ENCODE results near the gene TUBD1.

Gene TUBD1

DNA sequence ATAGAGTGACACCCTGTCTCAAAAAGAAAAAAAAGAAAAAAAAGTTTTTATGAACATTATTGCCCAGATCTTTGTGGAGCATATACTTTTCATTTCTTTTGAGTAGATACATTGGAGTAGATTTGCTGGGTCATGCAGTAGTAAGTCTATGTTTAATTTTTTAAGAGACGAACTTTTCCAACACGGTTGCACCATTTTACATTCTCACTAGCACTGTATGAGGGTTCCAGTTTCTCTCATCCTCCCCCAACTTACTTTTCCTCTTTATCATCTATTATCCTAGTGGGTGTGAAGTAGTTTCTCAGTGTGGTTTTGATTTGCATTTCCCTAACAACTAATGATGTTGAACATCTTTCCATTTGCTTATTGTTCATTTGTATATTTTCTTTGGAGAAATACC is 10.7 kb upstream of the TUBD1 start:
- no peaks in the 10 kb centered on the region for H3K36me3 ChIP-seq (ENCODE audit: low read length)
- no peaks in the 10 kb centered on the region for H3K9me3 ChIP-seq (ENCODE audit: insufficient read depth, low read length)
- no peak overlapping the region for H3K4me3 ChIP-seq (ENCODE audit: insufficient read depth, low read length, poor library complexity, severe bottlenecking)
- H3K9me2 ChIP-seq (replicated peaks; ENCODE audit: insufficient read depth, low read length) = no peaks in the 10 kb centered on the region
- no peak overlapping the region for H3K27ac ChIP-seq (ENCODE audit: low read depth, low read length)
- peaks cover 90% of the 10 kb centered on the region for H3K79me2 ChIP-seq (ENCODE audit: insufficient read depth, low read length)
- TF ChIP-seq EZH2phosphoT487 (conservative IDR thresholded peaks at IDR 0.05; ENCODE audit: low read length) = no peak
- TF ChIP-seq, protein P1, sequence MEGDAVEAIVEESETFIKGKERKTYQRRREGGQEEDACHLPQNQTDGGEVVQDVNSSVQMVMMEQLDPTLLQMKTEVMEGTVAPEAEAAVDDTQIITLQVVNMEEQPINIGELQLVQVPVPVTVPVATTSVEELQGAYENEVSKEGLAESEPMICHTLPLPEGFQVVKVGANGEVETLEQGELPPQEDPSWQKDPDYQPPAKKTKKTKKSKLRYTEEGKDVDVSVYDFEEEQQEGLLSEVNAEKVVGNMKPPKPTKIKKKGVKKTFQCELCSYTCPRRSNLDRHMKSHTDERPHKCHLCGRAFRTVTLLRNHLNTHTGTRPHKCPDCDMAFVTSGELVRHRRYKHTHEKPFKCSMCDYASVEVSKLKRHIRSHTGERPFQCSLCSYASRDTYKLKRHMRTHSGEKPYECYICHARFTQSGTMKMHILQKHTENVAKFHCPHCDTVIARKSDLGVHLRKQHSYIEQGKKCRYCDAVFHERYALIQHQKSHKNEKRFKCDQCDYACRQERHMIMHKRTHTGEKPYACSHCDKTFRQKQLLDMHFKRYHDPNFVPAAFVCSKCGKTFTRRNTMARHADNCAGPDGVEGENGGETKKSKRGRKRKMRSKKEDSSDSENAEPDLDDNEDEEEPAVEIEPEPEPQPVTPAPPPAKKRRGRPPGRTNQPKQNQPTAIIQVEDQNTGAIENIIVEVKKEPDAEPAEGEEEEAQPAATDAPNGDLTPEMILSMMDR (IDR thresholded peaks at IDR 0.05; ENCODE audit: insufficient read depth, low read length, poor library complexity, severe bottlenecking) = no peak
- no peak overlapping the region for H3K9ac ChIP-seq (ENCODE audit: low read length)
- no peaks in the 10 kb centered on the region for H3K27me3 ChIP-seq (ENCODE audit: low read length)
- peaks cover 4% of the 10 kb centered on the region; the same call in 1 of the 2 replicates for H4K20me1 ChIP-seq (ENCODE audit: low read depth, low read length)
- no peak overlapping the region for H2AFZ ChIP-seq (ENCODE audit: low read depth, low read length, severe bottlenecking)
- no peak overlapping the region for H3K4me2 ChIP-seq (ENCODE audit: low read depth, low read length, poor library complexity, severe bottlenecking)
- H3F3A ChIP-seq (ENCODE audit: insufficient read depth) = 0 out of 2 replicates have a peak, but pooled peaks cover 11% of the 10 kb centered on the region

DNA sequence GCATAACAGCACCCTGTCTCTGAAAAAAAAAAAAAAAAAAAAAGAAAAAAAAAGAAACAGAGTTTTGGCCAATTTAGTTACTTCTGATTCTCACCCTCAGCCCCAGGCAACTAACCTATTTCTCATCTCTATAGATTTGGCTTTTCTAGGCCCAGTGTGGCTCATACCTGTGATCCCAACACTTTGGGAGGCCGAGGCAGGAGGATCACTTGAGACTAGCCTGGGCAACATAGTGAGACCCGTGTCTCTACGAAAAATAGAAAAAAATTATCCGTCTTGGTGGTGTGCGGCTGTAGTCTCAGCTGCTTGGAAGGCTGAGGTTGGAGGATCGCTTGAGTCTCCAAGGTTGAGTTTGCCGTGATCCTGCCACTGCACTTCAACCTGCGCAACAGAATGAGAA is 8.9 kb upstream of the TUBD1 start:
- TF ChIP-seq EZH2phosphoT487 (conservative IDR thresholded peaks at IDR 0.05; ENCODE audit: low read length) = no peak
- TF ChIP-seq, protein P1 (IDR thresholded peaks at IDR 0.05; ENCODE audit: insufficient read depth, low read length, poor library complexity, severe bottlenecking) = no peak
- no peak overlapping the region for H3K27ac ChIP-seq (ENCODE audit: low read depth, low read length)

DNA sequence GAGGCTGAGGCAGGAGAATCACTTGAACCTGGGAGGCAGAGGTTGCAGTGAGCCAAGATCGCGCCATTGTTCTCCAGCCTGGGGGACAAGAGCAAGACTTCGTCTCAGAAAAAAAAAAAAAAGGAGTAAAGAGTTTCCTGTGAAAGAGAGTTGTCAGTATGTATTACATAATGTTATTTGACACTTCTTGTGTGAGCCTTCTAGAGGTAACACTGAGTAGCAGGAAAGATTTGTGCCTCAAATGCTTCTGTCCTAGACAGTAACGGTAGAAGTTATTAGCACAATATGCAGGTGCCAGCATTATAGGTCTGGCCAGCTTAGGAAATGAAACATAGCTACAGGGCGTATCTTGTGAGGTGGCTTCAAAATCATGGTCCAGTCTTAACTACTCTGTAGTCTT is 6.4 kb upstream of the TUBD1 start:
- no peak overlapping the region for H3K4me2 ChIP-seq (ENCODE audit: low read depth, low read length, poor library complexity, severe bottlenecking)
- TF ChIP-seq EZH2phosphoT487 (conservative IDR thresholded peaks at IDR 0.05; ENCODE audit: low read length) = no peak
- TF ChIP-seq, protein P1 (IDR thresholded peaks at IDR 0.05; ENCODE audit: insufficient read depth, low read length, poor library complexity, severe bottlenecking) = no peak
- H3K79me2 ChIP-seq (ENCODE audit: insufficient read depth, low read length) = peaks cover 91% of the 10 kb centered on the region
- H2AFZ ChIP-seq (ENCODE audit: low read depth, low read length, severe bottlenecking) = no peak overlapping the region
- H3K4me3 ChIP-seq (ENCODE audit: insufficient read depth, low read length, poor library complexity, severe bottlenecking) = no peak overlapping the region
- H3K27ac ChIP-seq (ENCODE audit: low read depth, low read length) = no peak overlapping the region
- H3K9me3 ChIP-seq (ENCODE audit: insufficient read depth, low read length) = no peaks in the 10 kb centered on the region
- peaks cover 4% of the 10 kb centered on the region; the same call in 1 of the 2 replicates for H4K20me1 ChIP-seq (ENCODE audit: low read depth, low read length)
- H3K27me3 ChIP-seq (ENCODE audit: low read length) = no peaks in the 10 kb centered on the region
- no peaks in the 10 kb centered on the region for H3K36me3 ChIP-seq (ENCODE audit: low read length)
- no peaks in the 10 kb centered on the region for H3K9me2 ChIP-seq (replicated peaks; ENCODE audit: insufficient read depth, low read length)
- H3F3A ChIP-seq (ENCODE audit: insufficient read depth) = 0 out of 2 replicates have a peak, but pooled peaks cover 6% of the 10 kb centered on the region
- no peak overlapping the region for H3K9ac ChIP-seq (ENCODE audit: low read length)

More for the DNA sequence above, 8.9 kb upstream of the TUBD1 start:
- Histone ChIP-seq H2AFZ (ENCODE audit: low read depth, low read length, severe bottlenecking) (no peak overlapping the region), H3K9me2 (replicated peaks; ENCODE audit: insufficient read depth, low read length) (no peaks in the 10 kb centered on the region), H3K4me3 (ENCODE audit: insufficient read depth, low read length, poor library complexity, severe bottlenecking) (no peak overlapping the region), H3K4me2 (ENCODE audit: low read depth, low read length, poor library complexity, severe bottlenecking) (no peak overlapping the region), H3K9ac (ENCODE audit: low read length) (no peak overlapping the region), H3K36me3 (ENCODE audit: low read length) (no peaks in the 10 kb centered on the region), H4K20me1 (ENCODE audit: low read depth, low read length) (no peaks in the 10 kb centered on the region), H3F3A (ENCODE audit: insufficient read depth) (0 out of 2 replicates have a peak, but pooled peaks cover 6% of the 10 kb centered on the region), H3K79me2 (ENCODE audit: insufficient read depth, low read length) (peaks cover 91% of the 10 kb centered on the region), H3K27me3 (ENCODE audit: low read length) (no peaks in the 10 kb centered on the region), H3K9me3 (ENCODE audit: insufficient read depth, low read length) (no peaks in the 10 kb centered on the region)
